Measurements from ENCODE around the gene CEMIP.

Gene CEMIP

DNA sequence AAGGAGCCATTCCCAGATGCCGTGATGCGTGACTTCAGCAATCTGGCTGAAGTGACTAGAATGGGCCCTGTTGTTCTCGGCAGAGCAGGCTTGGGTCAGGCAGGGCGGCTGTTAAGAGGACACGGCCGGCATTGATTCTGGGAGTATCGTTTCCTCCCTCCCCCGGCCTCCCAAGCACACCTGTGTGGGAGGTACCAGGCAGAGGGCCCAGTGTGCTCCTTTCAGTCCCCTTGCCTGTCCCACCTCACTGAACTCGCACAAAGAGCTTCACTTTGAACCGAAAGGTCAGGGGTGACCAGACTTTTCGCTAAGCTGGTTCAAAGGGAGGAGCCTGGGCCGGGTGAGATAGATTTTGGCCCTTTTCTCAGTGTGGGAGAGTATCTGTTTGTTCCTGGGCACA lies 92.7 kb downstream of the CEMIP start:
- H3K36me3 Mint-ChIP-seq (ENCODE audit: low read depth): no peaks in the 10 kb centered on the region
- no peak overlapping the region for H3K27ac Mint-ChIP-seq
- no peaks in the 10 kb centered on the region for H3K4me1 Mint-ChIP-seq (ENCODE audit: low read depth)
- H3K9me3 Mint-ChIP-seq: no peaks in the 10 kb centered on the region
- no peak for DNase-seq (ENCODE audit: low spot score)
- H3K4me3 Mint-ChIP-seq: no peak overlapping the region
- no peaks in the 10 kb centered on the region for H3K27me3 Mint-ChIP-seq (ENCODE audit: low read depth)

DNA sequence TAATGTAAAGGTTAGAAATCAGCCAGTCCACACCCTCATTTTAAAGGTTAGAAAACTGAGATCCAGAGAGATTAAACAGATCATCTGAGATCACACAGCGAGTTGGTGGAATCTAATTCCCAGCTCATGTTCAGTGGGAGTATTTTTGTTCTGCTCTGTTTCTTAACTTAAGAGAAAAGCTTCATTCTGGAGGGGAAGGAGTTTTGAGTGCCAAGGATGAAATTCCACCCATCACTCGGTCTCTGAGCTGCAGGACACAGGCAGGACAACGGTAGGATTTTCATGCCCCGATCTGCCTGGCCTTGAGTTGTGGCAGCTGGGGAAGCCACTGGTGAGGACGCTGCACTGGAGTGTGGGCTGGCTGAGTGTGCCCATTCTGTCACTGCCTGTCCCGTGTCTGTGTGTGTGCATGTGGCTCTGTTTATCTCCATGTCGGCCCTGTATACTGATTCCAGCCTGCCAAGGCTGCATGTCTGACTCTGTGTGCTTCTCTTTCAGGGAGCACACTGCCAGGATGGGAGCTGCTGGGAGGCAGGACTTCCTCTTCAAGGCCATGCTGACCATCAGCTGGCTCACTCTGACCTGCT lies 94.3 kb downstream of the CEMIP start:
- no peak for DNase-seq (ENCODE audit: low spot score)
- no peaks in the 10 kb centered on the region for H3K36me3 Mint-ChIP-seq (ENCODE audit: low read depth)

DNA sequence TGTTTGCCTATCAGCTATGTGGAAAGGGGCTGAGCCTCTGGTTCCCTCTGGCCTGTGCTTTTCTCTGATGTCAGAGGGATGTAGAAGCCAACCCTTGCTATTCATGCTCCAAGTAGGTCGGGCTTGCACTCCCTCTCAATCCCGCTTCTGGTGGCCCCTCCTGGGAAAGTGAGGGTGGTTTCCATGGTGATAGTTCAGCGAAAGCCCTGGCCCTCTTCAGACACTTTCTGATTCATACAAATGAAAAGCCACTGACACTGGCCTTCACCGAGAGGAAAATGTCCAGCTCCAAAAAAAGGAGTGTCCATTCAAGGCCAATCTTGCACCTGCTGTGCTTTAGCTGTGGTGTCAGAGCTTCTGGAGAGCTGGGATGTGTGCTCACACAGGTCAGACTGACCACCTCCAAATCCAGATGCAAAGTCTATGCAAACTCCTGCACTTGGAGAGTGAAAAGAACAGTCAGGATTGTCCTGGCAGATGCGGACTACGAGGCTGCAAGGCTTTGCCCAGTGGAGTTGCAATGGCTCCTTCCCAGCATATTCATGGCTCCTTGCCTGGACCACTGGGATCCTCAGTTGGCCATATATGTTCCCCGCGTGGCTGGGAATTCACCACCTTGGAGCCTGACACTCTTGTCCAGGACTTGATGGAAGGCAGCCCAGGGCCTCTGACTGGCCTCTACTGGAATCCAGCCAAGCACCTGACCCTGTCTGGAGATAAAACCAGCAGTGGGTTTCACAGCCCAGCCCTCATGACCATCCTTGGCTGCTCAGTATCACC lies 96.6 kb downstream of the CEMIP start:
- H3K4me3 Mint-ChIP-seq: no peak overlapping the region
- no peaks in the 10 kb centered on the region for H3K4me1 Mint-ChIP-seq (ENCODE audit: low read depth)
- no peak overlapping the region for H3K27ac Mint-ChIP-seq
- H3K27me3 Mint-ChIP-seq (ENCODE audit: low read depth): no peaks in the 10 kb centered on the region
- DNase-seq (ENCODE audit: low spot score): no peak
- no peaks in the 10 kb centered on the region for H3K36me3 Mint-ChIP-seq (ENCODE audit: low read depth)
- H3K9me3 Mint-ChIP-seq: no peaks in the 10 kb centered on the region

More for the DNA sequence above, 94.3 kb downstream of the CEMIP start:
- no peaks in the 10 kb centered on the region for H3K27me3 Mint-ChIP-seq (ENCODE audit: low read depth)
- H3K27ac Mint-ChIP-seq: no peak overlapping the region
- no peaks in the 10 kb centered on the region for H3K4me1 Mint-ChIP-seq (ENCODE audit: low read depth)
- no peaks in the 10 kb centered on the region for H3K9me3 Mint-ChIP-seq
- no peak overlapping the region for H3K4me3 Mint-ChIP-seq

GRCh38 chr15:80876348-80876674 lies 97.1 kb downstream of the CEMIP start:
- Mint-ChIP-seq H3K36me3 (ENCODE audit: low read depth) (no peaks in the 10 kb centered on the region), H3K4me1 (ENCODE audit: low read depth) (no peaks in the 10 kb centered on the region), H3K9me3 (no peaks in the 10 kb centered on the region), H3K27ac (no peak overlapping the region), H3K4me3 (no peak overlapping the region), H3K27me3 (ENCODE audit: low read depth) (no peaks in the 10 kb centered on the region)
- DNase-seq (ENCODE audit: low spot score): no peak

DNA sequence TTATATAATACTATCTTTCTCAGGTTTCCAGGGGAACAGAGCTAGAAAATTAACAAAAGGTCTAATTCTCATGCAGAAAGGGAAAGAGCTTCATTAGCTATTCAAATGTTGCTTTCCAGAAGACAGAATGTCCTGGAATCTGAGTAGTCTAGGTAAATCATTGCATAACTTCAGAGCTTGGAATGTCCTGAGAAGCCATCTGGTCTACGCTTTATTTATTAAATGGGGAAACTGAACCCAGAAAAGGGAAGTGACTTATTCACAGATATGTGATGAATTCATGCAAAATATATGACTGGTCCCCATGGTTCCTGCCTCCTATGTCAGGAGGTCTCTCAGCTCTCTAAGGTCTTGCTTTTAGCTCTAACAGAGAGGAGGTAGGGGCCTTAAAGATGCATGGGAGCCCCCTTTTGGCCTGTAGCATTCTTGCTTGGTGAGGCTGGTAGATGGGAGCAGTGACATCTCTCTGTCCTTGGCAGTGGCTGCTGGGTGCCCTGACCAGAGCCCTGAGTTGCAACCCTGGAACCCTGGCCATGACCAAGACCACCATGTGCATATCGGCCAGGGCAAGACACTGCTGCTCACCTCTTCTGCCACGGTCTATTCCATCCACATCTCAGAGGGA lies 99.2 kb downstream of the CEMIP start:
- Mint-ChIP-seq H3K27me3 (ENCODE audit: low read depth) (peaks cover 2% of the 10 kb centered on the region), H3K27ac (no peak overlapping the region)

GRCh38 chr15:80878867-80879250 lies 99.7 kb downstream of the CEMIP start:
- Mint-ChIP-seq H3K4me3 (no peak overlapping the region), H3K9me3 (no peaks in the 10 kb centered on the region), H3K4me1 (ENCODE audit: low read depth) (no peaks in the 10 kb centered on the region), H3K27me3 (ENCODE audit: low read depth) (peaks cover 2% of the 10 kb centered on the region), H3K27ac (no peak overlapping the region), H3K36me3 (ENCODE audit: low read depth) (no peaks in the 10 kb centered on the region)
- DNase-seq (ENCODE audit: low spot score): no peak

More for the DNA sequence above, 99.2 kb downstream of the CEMIP start:
- Mint-ChIP-seq H3K4me3 (no peak overlapping the region), H3K36me3 (ENCODE audit: low read depth) (no peaks in the 10 kb centered on the region), H3K4me1 (ENCODE audit: low read depth) (no peaks in the 10 kb centered on the region), H3K9me3 (no peaks in the 10 kb centered on the region)
- no peak for DNase-seq (ENCODE audit: low spot score)

GRCh38 chr15:80880086-80880485 lies 100.9 kb downstream of the CEMIP start:
- no peak for DNase-seq (ENCODE audit: low spot score)
- Mint-ChIP-seq H3K4me1 (ENCODE audit: low read depth) (no peaks in the 10 kb centered on the region), H3K4me3 (no peak overlapping the region), H3K36me3 (ENCODE audit: low read depth) (no peaks in the 10 kb centered on the region), H3K9me3 (no peaks in the 10 kb centered on the region), H3K27me3 (ENCODE audit: low read depth) (peaks cover 2% of the 10 kb centered on the region), H3K27ac (no peak overlapping the region)

DNA sequence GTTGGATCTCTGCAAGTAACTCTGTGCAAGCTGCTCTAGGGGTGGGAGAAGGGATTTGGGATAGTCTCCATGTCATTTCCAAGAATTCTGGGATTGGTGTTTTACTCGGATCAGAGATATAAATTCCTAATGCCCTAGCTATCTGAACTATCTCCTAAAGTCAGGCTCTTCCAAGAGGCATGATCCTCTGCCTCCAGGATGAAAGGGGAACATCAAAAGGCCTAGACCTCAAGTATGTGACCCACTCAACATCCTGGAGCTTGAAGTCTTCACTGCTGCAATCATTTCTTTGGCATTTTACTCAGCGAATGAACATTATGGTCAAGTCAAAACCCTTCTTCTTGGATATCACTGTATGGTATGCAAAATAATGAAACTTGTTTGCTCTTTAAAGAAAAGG lies 104.5 kb downstream of the CEMIP start:
- Mint-ChIP-seq H3K27ac (no peak overlapping the region), H3K9me3 (no peaks in the 10 kb centered on the region), H3K4me3 (no peak overlapping the region), H3K36me3 (ENCODE audit: low read depth) (no peaks in the 10 kb centered on the region), H3K4me1 (ENCODE audit: low read depth) (no peaks in the 10 kb centered on the region), H3K27me3 (ENCODE audit: low read depth) (peaks cover 5% of the 10 kb centered on the region)
- no peak for DNase-seq (ENCODE audit: low spot score)

DNA sequence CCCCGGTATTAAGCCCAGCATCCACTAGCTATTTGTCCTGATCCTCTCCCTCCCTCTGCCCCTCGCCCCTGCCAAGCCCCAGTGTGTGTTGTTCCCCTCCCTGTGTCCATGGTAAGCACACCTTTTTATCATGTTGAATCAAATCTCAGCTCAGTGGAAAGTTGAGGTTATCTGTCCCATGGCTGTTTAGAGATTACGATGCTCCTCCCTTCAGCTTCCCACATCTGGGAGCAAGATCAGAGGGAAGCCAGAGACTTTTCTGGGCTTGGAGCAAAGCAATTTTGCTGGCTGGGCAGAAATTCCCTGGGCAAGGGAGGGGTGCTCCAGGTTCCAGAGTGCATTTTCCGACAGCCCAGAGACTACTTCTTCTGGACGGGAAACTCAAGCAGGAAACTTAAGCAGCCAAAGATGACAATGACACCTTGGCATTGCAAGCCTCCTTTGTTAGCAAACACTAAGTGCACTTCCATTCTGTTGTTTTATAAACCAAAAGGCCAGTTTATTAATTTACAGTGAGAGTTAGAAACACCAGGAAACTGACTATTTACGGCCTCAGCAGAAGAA lies 105.9 kb downstream of the CEMIP start:
- peaks cover 5% of the 10 kb centered on the region for H3K27me3 Mint-ChIP-seq (ENCODE audit: low read depth)

DNA sequence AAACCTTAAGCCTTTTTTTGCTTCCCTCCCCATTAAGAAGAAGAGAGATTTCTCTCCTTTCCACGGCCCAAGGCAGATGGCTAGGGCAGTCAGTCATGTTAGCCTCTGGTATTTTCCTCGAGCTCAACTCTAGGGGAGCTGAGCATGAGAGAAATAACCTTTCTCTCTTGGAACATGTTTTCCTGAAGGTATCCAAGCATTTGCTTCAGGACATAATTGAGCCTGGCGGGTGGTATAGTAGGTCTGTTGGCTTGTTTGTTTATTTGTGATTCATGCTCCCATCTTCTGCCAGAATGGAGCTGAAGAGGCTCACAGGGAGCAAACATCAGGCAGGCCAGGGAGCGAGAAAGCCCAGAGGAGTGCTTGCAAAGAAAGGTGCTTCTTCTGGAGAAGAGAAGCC lies 108.0 kb downstream of the CEMIP start:
- H3K27me3 Mint-ChIP-seq (ENCODE audit: low read depth): peaks cover 9% of the 10 kb centered on the region
- DNase-seq (ENCODE audit: low spot score): no peak
- H3K9me3 Mint-ChIP-seq: no peaks in the 10 kb centered on the region
- no peak overlapping the region for H3K4me3 Mint-ChIP-seq
- H3K4me1 Mint-ChIP-seq (ENCODE audit: low read depth): peaks cover 5% of the 10 kb centered on the region
- no peak overlapping the region for H3K27ac Mint-ChIP-seq
- no peaks in the 10 kb centered on the region for H3K36me3 Mint-ChIP-seq (ENCODE audit: low read depth)

More for the DNA sequence above, 105.9 kb downstream of the CEMIP start:
- Mint-ChIP-seq H3K4me1 (ENCODE audit: low read depth) (peaks cover 5% of the 10 kb centered on the region), H3K9me3 (no peaks in the 10 kb centered on the region), H3K27ac (no peak overlapping the region), H3K4me3 (no peak overlapping the region), H3K36me3 (ENCODE audit: low read depth) (no peaks in the 10 kb centered on the region)
- no peak for DNase-seq (ENCODE audit: low spot score)

GRCh38 chr15:80888846-80889245 lies 109.7 kb downstream of the CEMIP start:
- Mint-ChIP-seq H3K4me1 (ENCODE audit: low read depth) (peaks cover 5% of the 10 kb centered on the region), H3K27ac (no peak overlapping the region), H3K4me3 (no peak overlapping the region), H3K36me3 (ENCODE audit: low read depth) (no peaks in the 10 kb centered on the region), H3K27me3 (ENCODE audit: low read depth) (peaks cover 7% of the 10 kb centered on the region), H3K9me3 (no peaks in the 10 kb centered on the region)
- DNase-seq (ENCODE audit: low spot score): no peak

DNA sequence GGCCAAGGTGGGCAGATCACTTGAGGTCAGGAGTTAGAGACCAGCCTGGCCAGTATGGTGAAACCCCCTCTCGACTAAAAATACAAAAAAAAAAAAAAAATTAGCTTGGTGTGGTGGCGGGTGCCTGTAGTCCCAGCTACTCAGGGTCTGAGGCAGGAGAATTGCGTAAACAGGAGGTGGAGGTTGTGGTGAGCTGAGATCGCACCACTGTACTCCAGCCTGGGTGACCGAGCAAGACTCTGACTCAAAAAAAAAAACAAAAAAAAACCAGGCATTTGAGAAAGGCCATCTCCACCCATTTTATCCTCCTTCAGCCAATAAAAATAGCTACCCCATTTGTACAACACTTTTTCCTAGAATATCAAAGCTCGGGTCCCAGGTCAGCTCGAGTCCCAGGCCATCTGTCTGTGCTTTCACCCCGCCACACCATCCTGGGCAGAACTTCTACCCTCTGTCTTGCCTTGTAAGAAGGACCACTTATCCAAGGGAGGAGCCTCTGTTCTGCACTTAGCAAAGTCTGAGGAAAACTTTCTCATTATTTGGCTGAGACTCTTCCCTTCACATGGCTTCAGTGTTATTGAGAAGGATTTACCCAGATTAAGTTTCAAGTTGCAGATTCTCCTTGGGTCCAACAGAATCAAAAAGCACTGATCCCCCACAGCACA lies 111.3 kb downstream of the CEMIP start:
- no peak overlapping the region for H3K4me3 Mint-ChIP-seq
- no peaks in the 10 kb centered on the region for H3K9me3 Mint-ChIP-seq
- H3K27ac Mint-ChIP-seq: no peak overlapping the region
- DNase-seq (ENCODE audit: low spot score): no peak
- H3K4me1 Mint-ChIP-seq (ENCODE audit: low read depth): peaks cover 5% of the 10 kb centered on the region
- H3K36me3 Mint-ChIP-seq (ENCODE audit: low read depth): no peaks in the 10 kb centered on the region
- peaks cover 7% of the 10 kb centered on the region for H3K27me3 Mint-ChIP-seq (ENCODE audit: low read depth)

GRCh38 chr15:80891006-80891405 lies 111.8 kb downstream of the CEMIP start:
- Mint-ChIP-seq H3K9me3 (no peaks in the 10 kb centered on the region), H3K4me1 (ENCODE audit: low read depth) (peaks cover 5% of the 10 kb centered on the region), H3K4me3 (no peak overlapping the region), H3K27ac (no peak overlapping the region), H3K36me3 (ENCODE audit: low read depth) (peaks cover 1% of the 10 kb centered on the region), H3K27me3 (ENCODE audit: low read depth) (peaks cover 4% of the 10 kb centered on the region)
- no peak for DNase-seq (ENCODE audit: low spot score)

GRCh38 chr15:80892414-80892813 lies 113.2 kb downstream of the CEMIP start:
- no peak for DNase-seq (ENCODE audit: low spot score)
- peaks cover 5% of the 10 kb centered on the region for H3K4me1 Mint-ChIP-seq (ENCODE audit: low read depth)
- H3K9me3 Mint-ChIP-seq: peaks cover 5% of the 10 kb centered on the region
- no peak overlapping the region for H3K27ac Mint-ChIP-seq
- H3K36me3 Mint-ChIP-seq (ENCODE audit: low read depth): peaks cover 4% of the 10 kb centered on the region
- H3K27me3 Mint-ChIP-seq (ENCODE audit: low read depth): peaks cover 3% of the 10 kb centered on the region
- H3K4me3 Mint-ChIP-seq: no peak overlapping the region
